Stimulated activated CD4-positive, alpha-beta T cell treated with anti-CD3 and anti-CD28 coated beads, Interleukin-1b, Interleukin-23, amount 100 ng/mL, for 48 hours (primary cell): ENCODE measurements around the gene B4GALNT3.

ENCODE experiments used
- DNase-seq: peaks from one replicate; pipeline ENCODE4 v3.0.0-alpha.2; 2020

The B4GALNT3 gene

GRCh38 chr12:510071-510825 is 50.5 kb downstream of the B4GALNT3 start:
- DNase-seq, result no peak

- DNase-seq, result no peak
Measured at GRCh38 chr12:512933-513332, 53.2 kb downstream of the B4GALNT3 start.

GRCh38 chr12:513446-513845 is 53.7 kb downstream of the B4GALNT3 start:
- DNase-seq, result no peak

GRCh38 chr12:517538-517937 is 57.8 kb downstream of the B4GALNT3 start:
- no peak for DNase-seq

GRCh38 chr12:520119-520518 is 60.4 kb downstream of the B4GALNT3 start:
- no peak for DNase-seq

- DNase-seq, result no peak
Measured at GRCh38 chr12:522692-523378, 63.1 kb downstream of the B4GALNT3 start.

- no peak for DNase-seq
Measured at GRCh38 chr12:524167-524951, 64.6 kb downstream of the B4GALNT3 start.

- DNase-seq, result no peak
Measured at GRCh38 chr12:526089-526488, 66.3 kb downstream of the B4GALNT3 start.

GRCh38 chr12:527241-527640 is 67.5 kb downstream of the B4GALNT3 start:
- no peak for DNase-seq

GRCh38 chr12:527729-528128 is 68.0 kb downstream of the B4GALNT3 start:
- no peak for DNase-seq

GRCh38 chr12:530308-530707 is 70.6 kb downstream of the B4GALNT3 start:
- no peak for DNase-seq

GRCh38 chr12:530821-531220 is 71.1 kb downstream of the B4GALNT3 start:
- DNase-seq, result no peak

GRCh38 chr12:531951-532585 is 72.3 kb downstream of the B4GALNT3 start:
- DNase-seq, result no peak

- no peak for DNase-seq
Measured at GRCh38 chr12:532908-533565, 73.3 kb downstream of the B4GALNT3 start.

GRCh38 chr12:533718-534117 is 74.0 kb downstream of the B4GALNT3 start:
- DNase-seq, result no peak

- no peak for DNase-seq
Measured at GRCh38 chr12:534216-534615, 74.5 kb downstream of the B4GALNT3 start.

- no peak for DNase-seq
Measured at GRCh38 chr12:535396-535795, 75.7 kb downstream of the B4GALNT3 start.

- no peak for DNase-seq
Measured at GRCh38 chr12:536751-537245, 77.1 kb downstream of the B4GALNT3 start.

GRCh38 chr12:537772-538171 is 78.0 kb downstream of the B4GALNT3 start:
- DNase-seq, result no peak

- DNase-seq, result no peak
Measured at GRCh38 chr12:538731-539539, 79.2 kb downstream of the B4GALNT3 start.

GRCh38 chr12:539540-540310 is 80.0 kb downstream of the B4GALNT3 start:
- no peak for DNase-seq
